NCI-H82 (cell line): ENCODE results near the gene PRKAG1.

ENCODE experiments used
- DNase-seq: peaks from one replicate; lab custom pipeline; 2025; lab: John Stamatoyannopoulos, UW

PRKAG1 gene

GRCh38 chr12:48966177-48966895 is 52.2 kb downstream of the PRKAG1 start:
- no peak for DNase-seq

GRCh38 chr12:48965298-48965838 is 53.2 kb downstream of the PRKAG1 start:
- peak; percentile 27 for DNase-seq

GRCh38 chr12:48961801-48962200 is 56.8 kb downstream of the PRKAG1 start:
- DNase-seq: no peak

GRCh38 chr12:48961331-48961730 is 57.2 kb downstream of the PRKAG1 start:
- DNase-seq: no peak

- DNase-seq: no peak
Measured at GRCh38 chr12:48960834-48961233, 57.7 kb downstream of the PRKAG1 start.

- DNase-seq: no peak
Measured at GRCh38 chr12:48958049-48958388, 60.6 kb downstream of the PRKAG1 start.

GRCh38 chr12:48957141-48958048 is 61.2 kb downstream of the PRKAG1 start, which contains the start of gene ARF3:
ARF3 (minus strand) TSS chr12:48957487; CDS start chr12:48941095, 16,392 bp downstream.
- DNase-seq: peak; percentile 99

GRCh38 chr12:48956279-48957140 is 62.1 kb downstream of the PRKAG1 start:
- DNase-seq: peak; percentile 98

GRCh38 chr12:48954841-48955501 is 63.6 kb downstream of the PRKAG1 start:
- DNase-seq: no peak

- no peak for DNase-seq
Measured at GRCh38 chr12:48954061-48954460, 64.5 kb downstream of the PRKAG1 start.

GRCh38 chr12:48952691-48953090 is 65.9 kb downstream of the PRKAG1 start:
- no peak for DNase-seq
